ENCODE results near the gene FSCN2. TPM values are rescaled to one million over a fixed set of nuclear protein-coding genes. Genes with fewer than 3 reads are reported as not detected.

The FSCN2 gene
- polyA plus RNA-seq, 4 donors, result 1.2 to 1.3 TPM; not detected in 2

GRCh38 chr17:81575836-81576235 is 47.7 kb downstream of the FSCN2 start:
- 89 to 93% (median 92%) methylated on average over 3 of the region's 3 CpGs for WGBS, 3 donors
- no peak for FAIRE-seq

DNA sequence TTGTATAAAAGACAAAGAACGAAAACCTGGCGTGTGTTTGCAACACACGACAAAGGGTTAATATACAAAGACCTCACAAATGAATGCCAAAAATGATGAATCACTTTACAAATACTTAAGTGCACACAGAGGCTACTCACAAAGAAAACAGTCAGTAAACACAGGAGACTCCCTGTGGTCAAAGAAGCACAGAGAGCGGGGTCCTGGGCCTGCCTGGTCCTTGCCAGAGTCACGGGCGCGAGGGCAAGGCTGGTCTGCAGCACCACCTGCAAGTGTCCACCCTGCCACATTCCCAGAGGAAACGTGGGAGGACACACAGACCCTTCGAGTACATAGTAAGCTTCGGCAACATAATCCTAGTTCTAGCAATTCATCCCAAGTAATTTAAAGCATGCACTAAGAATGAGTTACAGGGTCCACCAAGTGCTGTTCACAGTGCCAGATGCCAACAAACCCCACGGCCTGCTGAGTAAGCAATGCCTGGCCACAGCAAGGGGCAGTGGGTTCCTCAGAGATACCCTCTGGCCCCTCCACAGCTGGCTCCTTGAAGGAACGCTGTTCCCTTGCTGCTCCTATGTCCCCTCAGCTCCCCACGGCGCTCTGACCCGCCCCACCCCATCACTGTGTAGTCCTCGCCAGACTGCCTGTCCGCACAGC is 48.6 kb downstream of the FSCN2 start:
- WGBS, 3 donors, result 74 to 84% (median 83%) methylated on average over 17 of the region's 17 CpGs
- Histone ChIP-seq H3K36me3 (ENCODE audit: control insufficient read depth in 3 of 3, insufficient read depth in 2 of 3, low read depth in 1 of 3, low read length in 3 of 3) (peaks cover 6 to 77% (median 9%) of the 10 kb centered on the region in 3 donors), H3K27ac (ENCODE audit: low read depth in 1 of 3, low read length in 2 of 3) (no peak overlapping the region), H3K4me1 (ENCODE audit: control insufficient read depth in 3 of 3, insufficient read depth in 2 of 3, low read depth in 1 of 3, low read length in 2 of 3) (no peaks in the 10 kb centered on the region), H3K27me3 (ENCODE audit: control insufficient read depth in 3 of 3, insufficient read depth in 3 of 3, low read length in 3 of 3) (no peaks in the 10 kb centered on the region), H3K9me3 (ENCODE audit: control insufficient read depth in 2 of 2, insufficient read depth in 1 of 2, low read depth in 1 of 2, low read length in 1 of 2) (no peaks in the 10 kb centered on the region), H3K4me3 (ENCODE audit: low read depth in 1 of 3, low read length in 3 of 3) (no peak overlapping the region)
- no peak for DNase-seq
- FAIRE-seq, result no peak

More at GRCh38 chr17:81575836-81576235, 47.7 kb downstream of the FSCN2 start:
- Histone ChIP-seq H3K9me3 (ENCODE audit: control insufficient read depth in 2 of 2, insufficient read depth in 1 of 2, low read depth in 1 of 2, low read length in 1 of 2) (no peaks in the 10 kb centered on the region), H3K4me1 (ENCODE audit: control insufficient read depth in 3 of 3, insufficient read depth in 2 of 3, low read depth in 1 of 3, low read length in 2 of 3) (no peaks in the 10 kb centered on the region), H3K36me3 (ENCODE audit: control insufficient read depth in 3 of 3, insufficient read depth in 2 of 3, low read depth in 1 of 3, low read length in 3 of 3) (peaks cover 6 to 78% (median 12%) of the 10 kb centered on the region in 3 donors), H3K27ac (ENCODE audit: low read depth in 1 of 3, low read length in 2 of 3) (no peak overlapping the region), H3K27me3 (ENCODE audit: control insufficient read depth in 3 of 3, insufficient read depth in 3 of 3, low read length in 3 of 3) (no peaks in the 10 kb centered on the region), H3K4me3 (ENCODE audit: low read depth in 1 of 3, low read length in 3 of 3) (no peak overlapping the region)
- DNase-seq, result no peak

DNA sequence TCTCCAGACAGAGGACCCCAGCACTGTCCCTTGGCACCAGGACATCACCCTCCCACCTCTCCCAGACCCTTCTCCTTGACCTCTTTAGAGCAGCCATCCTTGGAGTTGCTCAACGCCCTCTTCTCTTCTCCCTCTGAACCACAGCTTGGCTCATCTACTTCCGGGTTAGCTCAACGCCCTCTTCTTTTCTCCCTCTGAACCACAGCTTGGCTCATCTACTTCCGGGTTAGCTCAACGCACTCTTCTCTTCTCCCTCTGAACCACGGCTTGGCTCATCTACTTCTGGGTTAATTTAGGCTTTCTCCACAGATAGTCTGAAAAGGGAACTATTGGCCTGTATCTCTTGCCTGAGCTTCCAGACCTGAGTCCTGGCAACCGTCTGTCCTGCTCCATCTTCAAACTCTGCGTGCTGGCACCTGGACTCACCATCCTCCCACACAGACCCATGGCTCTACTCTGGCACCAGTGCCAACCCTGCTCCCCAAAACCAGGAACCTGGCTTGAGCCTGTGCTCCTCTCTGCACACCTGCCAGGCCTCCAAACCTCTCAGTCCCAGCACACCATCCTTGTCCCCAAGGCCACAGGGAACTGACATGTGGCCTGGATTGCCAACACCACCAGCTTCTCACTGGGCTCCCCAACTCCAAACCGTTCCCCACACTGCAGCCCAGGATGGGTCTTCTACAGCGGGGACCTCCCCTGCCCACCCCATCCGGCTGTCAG is 49.3 kb downstream of the FSCN2 start:
- peak overlapping the region in 1 of 3 donors; percentile 8 for H3K27ac ChIP-seq (ENCODE audit: low read depth in 1 of 3, low read length in 2 of 3)
- no peak overlapping the region for H3K4me3 ChIP-seq (ENCODE audit: low read depth in 1 of 3, low read length in 3 of 3)
- no peak for FAIRE-seq
- H3K27me3 ChIP-seq (ENCODE audit: control insufficient read depth in 3 of 3, insufficient read depth in 3 of 3, low read length in 3 of 3), result no peaks in the 10 kb centered on the region
- no peak for DNase-seq
- 85 to 89% (median 87%) methylated on average over 11 of the region's 11 CpGs for WGBS, 3 donors
- H3K9me3 ChIP-seq (ENCODE audit: control insufficient read depth in 2 of 2, insufficient read depth in 1 of 2, low read depth in 1 of 2, low read length in 1 of 2), result no peaks in the 10 kb centered on the region
- peaks cover 6 to 79% (median 9%) of the 10 kb centered on the region in 3 donors for H3K36me3 ChIP-seq (ENCODE audit: control insufficient read depth in 3 of 3, insufficient read depth in 2 of 3, low read depth in 1 of 3, low read length in 3 of 3)
- no peaks in the 10 kb centered on the region for H3K4me1 ChIP-seq (ENCODE audit: control insufficient read depth in 3 of 3, insufficient read depth in 2 of 3, low read depth in 1 of 3, low read length in 2 of 3)

- Histone ChIP-seq H3K36me3 (ENCODE audit: control insufficient read depth in 3 of 3, insufficient read depth in 2 of 3, low read depth in 1 of 3, low read length in 3 of 3) (peaks cover 6 to 81% (median 9%) of the 10 kb centered on the region in 3 donors), H3K27ac (ENCODE audit: low read depth in 1 of 3, low read length in 2 of 3) (no peak overlapping the region), H3K4me1 (ENCODE audit: control insufficient read depth in 3 of 3, insufficient read depth in 2 of 3, low read depth in 1 of 3, low read length in 2 of 3) (no peaks in the 10 kb centered on the region), H3K9me3 (ENCODE audit: control insufficient read depth in 2 of 2, insufficient read depth in 1 of 2, low read depth in 1 of 2, low read length in 1 of 2) (no peaks in the 10 kb centered on the region), H3K4me3 (ENCODE audit: low read depth in 1 of 3, low read length in 3 of 3) (no peak overlapping the region), H3K27me3 (ENCODE audit: control insufficient read depth in 3 of 3, insufficient read depth in 3 of 3, low read length in 3 of 3) (no peaks in the 10 kb centered on the region)
- DNase-seq (no peak), FAIRE-seq (no peak)
- WGBS, 3 donors, result 95 to 97% (median 95%) methylated on average over 10 of the region's 10 CpGs
Observed at GRCh38 chr17:81578038-81578441, 49.9 kb downstream of the FSCN2 start.

- Histone ChIP-seq H3K4me1 (ENCODE audit: control insufficient read depth in 3 of 3, insufficient read depth in 2 of 3, low read depth in 1 of 3, low read length in 2 of 3) (no peaks in the 10 kb centered on the region), H3K36me3 (ENCODE audit: control insufficient read depth in 3 of 3, insufficient read depth in 2 of 3, low read depth in 1 of 3, low read length in 3 of 3) (peaks cover 10 to 81% (median 13%) of the 10 kb centered on the region in 3 donors), H3K4me3 (ENCODE audit: low read depth in 1 of 3, low read length in 3 of 3) (no peak overlapping the region), H3K9me3 (ENCODE audit: control insufficient read depth in 2 of 2, insufficient read depth in 1 of 2, low read depth in 1 of 2, low read length in 1 of 2) (no peaks in the 10 kb centered on the region), H3K27ac (ENCODE audit: low read depth in 1 of 3, low read length in 2 of 3) (no peak overlapping the region), H3K27me3 (ENCODE audit: control insufficient read depth in 3 of 3, insufficient read depth in 3 of 3, low read length in 3 of 3) (no peaks in the 10 kb centered on the region)
- FAIRE-seq (no peak), DNase-seq (no peak)
- 90 to 91% (median 91%) methylated on average over 6 of the region's 6 CpGs for WGBS, 3 donors
Observed at GRCh38 chr17:81578561-81579225, 50.5 kb downstream of the FSCN2 start.

DNA sequence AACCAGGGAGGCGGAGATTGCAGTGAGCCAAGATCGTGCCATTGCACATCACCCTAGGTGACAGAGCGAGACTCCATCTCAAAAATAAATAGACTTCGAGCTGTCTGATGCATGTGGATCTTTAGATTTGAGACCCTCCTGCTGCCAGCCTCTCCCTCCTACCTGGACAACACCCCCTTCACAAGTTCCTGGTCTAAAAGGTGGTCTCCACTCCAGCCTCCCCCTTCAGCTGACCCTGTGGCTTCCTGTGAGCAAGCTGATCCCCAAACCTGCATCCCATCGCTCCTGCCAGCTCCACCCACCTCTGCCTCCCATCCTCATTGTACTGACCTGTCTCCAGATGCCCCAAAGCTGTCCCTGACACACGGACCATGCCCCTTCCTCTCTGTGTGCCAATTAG is 51.1 kb downstream of the FSCN2 start:
- H3K27ac ChIP-seq (ENCODE audit: low read depth in 1 of 3, low read length in 2 of 3), result no peak overlapping the region
- DNase-seq (no peak), FAIRE-seq (no peak)
- 86 to 95% (median 91%) methylated on average over 6 of the region's 6 CpGs for WGBS, 3 donors
- peaks cover 10 to 77% (median 11%) of the 10 kb centered on the region in 3 donors for H3K36me3 ChIP-seq (ENCODE audit: control insufficient read depth in 3 of 3, insufficient read depth in 2 of 3, low read depth in 1 of 3, low read length in 3 of 3)
- no peaks in the 10 kb centered on the region for H3K9me3 ChIP-seq (ENCODE audit: control insufficient read depth in 2 of 2, insufficient read depth in 1 of 2, low read depth in 1 of 2, low read length in 1 of 2)
- no peak overlapping the region for H3K4me3 ChIP-seq (ENCODE audit: low read depth in 1 of 3, low read length in 3 of 3)
- no peaks in the 10 kb centered on the region for H3K4me1 ChIP-seq (ENCODE audit: control insufficient read depth in 3 of 3, insufficient read depth in 2 of 3, low read depth in 1 of 3, low read length in 2 of 3)
- no peaks in the 10 kb centered on the region for H3K27me3 ChIP-seq (ENCODE audit: control insufficient read depth in 3 of 3, insufficient read depth in 3 of 3, low read length in 3 of 3)

DNA sequence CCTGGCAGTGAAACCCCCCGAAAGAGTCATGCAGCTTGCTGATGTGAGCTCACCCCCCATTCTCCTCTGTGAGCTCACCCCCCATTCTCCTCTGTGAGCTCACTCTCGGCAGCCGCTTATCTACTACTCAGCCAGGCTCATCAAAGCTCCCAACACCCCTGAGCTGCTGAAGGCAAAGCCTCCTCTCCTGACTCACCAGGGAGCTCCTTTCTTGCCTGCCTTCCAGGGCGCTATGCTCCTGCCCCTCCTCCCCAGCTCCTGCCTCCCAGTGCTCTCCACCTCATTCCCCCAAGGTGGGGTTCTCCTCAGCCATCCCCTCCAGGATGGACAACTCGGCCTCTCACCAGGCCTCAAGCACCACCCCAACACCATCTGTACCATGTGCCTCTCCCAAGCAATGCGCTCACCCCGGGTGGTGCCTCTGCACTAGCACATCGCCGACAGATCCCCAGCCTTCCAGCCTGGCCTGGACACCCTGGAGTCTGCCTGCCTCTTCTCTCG is 51.7 kb downstream of the FSCN2 start:
- DNase-seq (no peak), FAIRE-seq (no peak)
- peaks cover 7 to 75% (median 11%) of the 10 kb centered on the region in 3 donors for H3K36me3 ChIP-seq (ENCODE audit: control insufficient read depth in 3 of 3, insufficient read depth in 2 of 3, low read depth in 1 of 3, low read length in 3 of 3)
- no peak overlapping the region for H3K4me3 ChIP-seq (ENCODE audit: low read depth in 1 of 3, low read length in 3 of 3)
- WGBS, 3 donors, result 92 to 94% (median 94%) methylated on average over 10 of the region's 10 CpGs
- no peaks in the 10 kb centered on the region for H3K9me3 ChIP-seq (ENCODE audit: control insufficient read depth in 2 of 2, insufficient read depth in 1 of 2, low read depth in 1 of 2, low read length in 1 of 2)
- H3K27me3 ChIP-seq (ENCODE audit: control insufficient read depth in 3 of 3, insufficient read depth in 3 of 3, low read length in 3 of 3), result no peaks in the 10 kb centered on the region
- H3K27ac ChIP-seq (ENCODE audit: low read depth in 1 of 3, low read length in 2 of 3), result no peak overlapping the region
- no peaks in the 10 kb centered on the region for H3K4me1 ChIP-seq (ENCODE audit: control insufficient read depth in 3 of 3, insufficient read depth in 2 of 3, low read depth in 1 of 3, low read length in 2 of 3)

DNA sequence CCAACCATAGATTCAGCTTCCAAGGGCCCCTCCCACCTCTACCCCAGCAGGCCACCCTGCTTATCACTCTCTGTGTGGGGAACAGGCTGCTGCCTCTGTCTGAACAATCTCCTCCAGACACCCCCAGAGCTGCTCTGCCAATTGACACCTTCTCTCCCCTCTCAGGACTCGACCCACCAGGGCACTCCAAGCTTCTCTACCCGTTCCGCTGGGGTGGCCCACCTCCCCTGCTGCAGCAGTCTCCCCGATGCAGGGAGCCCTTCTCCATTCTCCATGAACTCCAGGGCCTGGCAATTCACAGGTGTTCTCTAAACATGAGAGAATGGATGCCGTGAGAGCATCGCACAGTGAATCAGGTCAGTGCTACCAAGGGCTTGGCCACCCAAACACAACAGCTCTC is 52.3 kb downstream of the FSCN2 start:
- Histone ChIP-seq H3K27ac (ENCODE audit: low read depth in 1 of 3, low read length in 2 of 3) (no peak overlapping the region), H3K36me3 (ENCODE audit: control insufficient read depth in 3 of 3, insufficient read depth in 2 of 3, low read depth in 1 of 3, low read length in 3 of 3) (peaks cover 7 to 78% (median 11%) of the 10 kb centered on the region in 3 donors), H3K9me3 (ENCODE audit: control insufficient read depth in 2 of 2, insufficient read depth in 1 of 2, low read depth in 1 of 2, low read length in 1 of 2) (no peaks in the 10 kb centered on the region), H3K27me3 (ENCODE audit: control insufficient read depth in 3 of 3, insufficient read depth in 3 of 3, low read length in 3 of 3) (no peaks in the 10 kb centered on the region), H3K4me1 (ENCODE audit: control insufficient read depth in 3 of 3, insufficient read depth in 2 of 3, low read depth in 1 of 3, low read length in 2 of 3) (no peaks in the 10 kb centered on the region), H3K4me3 (ENCODE audit: low read depth in 1 of 3, low read length in 3 of 3) (no peak overlapping the region)
- FAIRE-seq (no peak), DNase-seq (no peak)
- WGBS, 3 donors, result 95 to 97% (median 95%) methylated on average over 6 of the region's 6 CpGs
